H9 (cell line): ENCODE measurements around the gene XPNPEP3. TPM values are rescaled to one million over a fixed set of nuclear protein-coding genes. Genes with fewer than 3 reads are reported as not detected.

ENCODE experiments used
- DNase-seq: peaks from one replicate; pipeline ENCODE4 v3.0.0-alpha.2; 2017
- H2AFZ ChIP-seq: one replicate; pipeline ENCODE4 v1.6.1; 2013; ENCODE audit warnings: mild to moderate bottlenecking, low read length, control low read depth, moderate library complexity
- H2AK5ac ChIP-seq: 2 replicates; pipeline ENCODE4 v1.6.1; 2013; ENCODE audit warnings: low read length, control low read depth, mixed read lengths; ENCODE audit not compliant: insufficient read length
- H2BK120ac ChIP-seq: one replicate; pipeline ENCODE4 v1.6.1; 2013; ENCODE audit warnings: low read depth, mild to moderate bottlenecking, low read length, control low read depth, inconsistent platforms; ENCODE audit not compliant: poor library complexity, severe bottlenecking
- H2BK12ac ChIP-seq: 2 replicates; pipeline ENCODE4 v1.6.1; 2013; ENCODE audit warnings: low read length, control low read depth, mixed read lengths, low read depth; ENCODE audit not compliant: insufficient read length
- H2BK15ac ChIP-seq: 2 replicates; pipeline ENCODE4 v1.6.1; 2013; ENCODE audit warnings: low read depth, low read length, control low read depth
- H2BK20ac ChIP-seq: one replicate; pipeline ENCODE4 v1.6.1; 2013; ENCODE audit warnings: low read depth, mild to moderate bottlenecking, low read length, control low read depth, inconsistent platforms; ENCODE audit not compliant: poor library complexity, severe bottlenecking
- H2BK5ac ChIP-seq: 2 replicates; pipeline ENCODE4 v1.6.1; 2013; ENCODE audit warnings: low read length, control low read depth, mixed read lengths; ENCODE audit not compliant: insufficient read length
- H3K14ac ChIP-seq: 2 replicates; pipeline ENCODE4 v1.6.1; 2013; ENCODE audit warnings: low read length, control low read depth; ENCODE audit not compliant: insufficient read depth
- H3K18ac ChIP-seq: 2 replicates; pipeline ENCODE4 v1.6.1; 2013; ENCODE audit warnings: low read depth, mild to moderate bottlenecking, mixed read lengths, low read length, control low read depth; ENCODE audit not compliant: insufficient read length
- H3K23ac ChIP-seq: 2 replicates; pipeline ENCODE4 v1.6.1; 2013; ENCODE audit warnings: low read length, control low read depth, mixed read lengths, low read depth; ENCODE audit not compliant: insufficient read length
- H3K23me2 ChIP-seq: 2 replicates; pipeline ENCODE4 v1.6.1; 2013; ENCODE audit warnings: low read depth, mild to moderate bottlenecking, mixed read lengths, low read length, control low read depth; ENCODE audit not compliant: insufficient read length, poor library complexity, severe bottlenecking
- H3K27ac ChIP-seq: 2 replicates; pipeline ENCODE4 v1.5.1; 2013; ENCODE audit warnings: low read length, control low read depth, mixed read lengths, low read depth; ENCODE audit not compliant: insufficient read length
- H3K27me3 ChIP-seq: 2 replicates; pipeline ENCODE4 v1.6.1; 2013; ENCODE audit warnings: low read length, control low read depth, inconsistent platforms; ENCODE audit not compliant: insufficient read depth
- H3K4ac ChIP-seq: 2 replicates; pipeline ENCODE4 v1.6.1; 2013; ENCODE audit warnings: low read depth, mild to moderate bottlenecking, control low read depth, inconsistent platforms, low read length, moderate library complexity
- H3K4me1 ChIP-seq: 2 replicates; pipeline ENCODE4 v1.6.1; 2013; ENCODE audit warnings: low read length, control low read depth, inconsistent platforms; ENCODE audit not compliant: insufficient read depth
- H3K4me2 ChIP-seq: 2 replicates; pipeline ENCODE4 v1.6.1; 2013; ENCODE audit warnings: low read length, control low read depth, mixed read lengths; ENCODE audit not compliant: insufficient read length, insufficient read depth
- H3K56ac ChIP-seq: 2 replicates; pipeline ENCODE4 v1.6.1; 2013; ENCODE audit warnings: low read depth, mild to moderate bottlenecking, mixed read lengths, low read length, control low read depth; ENCODE audit not compliant: insufficient read length
- H3K79me1 ChIP-seq: 2 replicates; pipeline ENCODE4 v1.6.1; 2013; ENCODE audit warnings: low read depth, mild to moderate bottlenecking, moderate library complexity, low read length, control low read depth, inconsistent platforms; ENCODE audit not compliant: insufficient read depth, poor library complexity, severe bottlenecking
- H3K79me2 ChIP-seq: 2 replicates; pipeline ENCODE4 v1.6.1; 2013; ENCODE audit warnings: low read length, control low read depth, inconsistent platforms; ENCODE audit not compliant: insufficient read depth
- H3K9ac ChIP-seq: 2 replicates; pipeline ENCODE4 v1.6.1; 2013; ENCODE audit warnings: low read length, control low read depth, mixed read lengths; ENCODE audit not compliant: insufficient read length; ENCODE audit errors: extremely low read depth
- H3K9me3 ChIP-seq: one replicate; pipeline ENCODE4 v1.6.1; 2013; ENCODE audit warnings: low read depth, low read length, inconsistent platforms; ENCODE audit not compliant: control insufficient read depth
- H3T11ph ChIP-seq: one replicate; pipeline ENCODE4 v1.6.1; 2013; ENCODE audit warnings: mild to moderate bottlenecking, low read length, control low read depth, inconsistent platforms
- H4K20me1 ChIP-seq: one replicate; pipeline ENCODE4 v1.6.1; 2013; ENCODE audit not compliant: control insufficient read depth, insufficient read length, insufficient read depth
- H4K5ac ChIP-seq: 2 replicates; pipeline ENCODE4 v1.6.1; 2013; ENCODE audit warnings: low read depth, mild to moderate bottlenecking, mixed read lengths, low read length, control low read depth; ENCODE audit not compliant: insufficient read length
- H4K8ac ChIP-seq: replicated peaks from 2 replicates; pipeline ENCODE4 v1.6.1; 2013; ENCODE audit warnings: low read length, control low read depth, mixed read lengths, low read depth; ENCODE audit not compliant: insufficient read length
- H4K91ac ChIP-seq: 2 replicates; pipeline ENCODE4 v1.6.1; 2013; ENCODE audit warnings: low read depth, mild to moderate bottlenecking, moderate library complexity, mixed read lengths, low read length, control low read depth; ENCODE audit not compliant: insufficient read length
- H3K27ac Mint-ChIP-seq, 3 experiments: 2 replicates in 2 of 3; 3 replicates in 1 of 3; pipeline ENCODE4 v1.8.0; 2020 to 2021; ENCODE audit warnings: mixed read lengths in 3 of 3, mild to moderate bottlenecking in 1 of 3, moderate library complexity in 1 of 3
- H3K27me3 Mint-ChIP-seq: 2 replicates; pipeline ENCODE4 v1.8.0; 2021; ENCODE audit warnings: low read depth, mild to moderate bottlenecking, moderate library complexity, mixed read lengths
- H3K36me3 Mint-ChIP-seq, 3 experiments: 2 replicates in 2 of 3; 3 replicates in 1 of 3; pipeline ENCODE4 v1.8.0; 2020 to 2021; ENCODE audit warnings: low read depth in 3 of 3, mixed read lengths in 3 of 3; ENCODE audit not compliant: insufficient read depth in 1 of 3
- H3K4me1 Mint-ChIP-seq, 2 experiments: 2 replicates each; pipeline ENCODE4 v1.8.0; 2020; ENCODE audit warnings: mixed read lengths in 2 of 2
- H3K4me3 Mint-ChIP-seq, 2 experiments: 2 replicates in 1 of 2; 3 replicates in 1 of 2; pipeline ENCODE4 v1.8.0; 2020 to 2021; ENCODE audit warnings: mild to moderate bottlenecking in 2 of 2, mixed read lengths in 2 of 2, moderate library complexity in 1 of 2
- H3K9me3 Mint-ChIP-seq, 2 experiments: 2 replicates in 1 of 2; 3 replicates in 1 of 2; pipeline ENCODE4 v1.8.0; 2020; ENCODE audit warnings: mild to moderate bottlenecking in 2 of 2, mixed read lengths in 2 of 2, moderate library complexity in 1 of 2
- CTCF ChIP-seq: fragments of 200-600 bp; sonication (generic); conservative IDR thresholded peaks from 3 replicates; pipeline ENCODE4 v1.8.0; 2021; ENCODE audit warnings: antibody characterized with exemption, mild to moderate bottlenecking
- whole genome bisulfite sequencing: extraction: QIAGEN DNeasy Blood & Tissue Kit; methylation state at CpG from one replicate; pipeline ENCODE4 v1.1.7; 2013; ENCODE audit warnings: missing lambda C conversion rate, low lambda C conversion rate, mixed read lengths; ENCODE audit not compliant: insufficient read length; ENCODE audit errors: extremely low coverage; 5-methylcytosine and 5-hydroxymethylcytosine counted together
- total RNA-seq: library from RNA; stranded (reverse); gene quantifications from 2 replicates; pipeline ENCODE4 v1.2.1, GENCODE V29; 2021

Gene XPNPEP3
- total RNA-seq, 1 experiment from 2014 or later, result 18.3 TPM

GRCh38 chr22:40819599-40820140 is 37.3 kb upstream of the XPNPEP3 start:
- Histone ChIP-seq H2BK5ac (no peak overlapping the region), H4K8ac (no peak overlapping the region), H3T11ph (no peak overlapping the region), H3K4ac (no peak overlapping the region), H3K56ac (no peak overlapping the region), H3K4me2 (peak overlapping the region; percentile 87), H3K14ac (no peak overlapping the region; the same call in 1 of the 2 replicates), H2BK15ac (no peak overlapping the region; the same call in 1 of the 2 replicates), H3K27me3 (no peaks in the 10 kb centered on the region), H4K20me1 (no peaks in the 10 kb centered on the region), H4K91ac (no peak overlapping the region), H2BK20ac (no peak overlapping the region), H3K9me3 (no peaks in the 10 kb centered on the region), H3K23me2 (peaks cover 10% of the 10 kb centered on the region), H3K23ac (no peak overlapping the region), H2BK120ac (no peak overlapping the region), H3K9ac (peak overlapping the region; percentile 70), H4K5ac (no peak overlapping the region), H3K27ac (no peak overlapping the region), H3K79me2 (peaks cover 13% of the 10 kb centered on the region; the same call in 1 of the 2 replicates), H3K4me1 (peaks cover 3% of the 10 kb centered on the region; the same call in 1 of the 2 replicates), H3K18ac (no peak overlapping the region), H2AFZ (peak overlapping the region; percentile 94), H3K79me1 (peaks cover 9% of the 10 kb centered on the region), H2AK5ac (no peak overlapping the region), H2BK12ac (no peak overlapping the region)
- no peak for TF ChIP-seq CTCF
- Mint-ChIP-seq H3K4me3 (peak overlapping the region; percentile 75 to 96), H3K27me3 (no peaks in the 10 kb centered on the region; the same call in 1 of the 2 replicates), H3K4me1 (peaks cover 23% of the 10 kb centered on the region in 2 experiments), H3K9me3 (no peaks in the 10 kb centered on the region), H3K27ac (peak overlapping the region; percentile 63 to 91 (median 75); a peak in 6 of 7 replicates), H3K36me3 (peaks cover 0 to 11% (median 5%) of the 10 kb centered on the region in 3 experiments; a peak in 4 of 7 replicates)
- no peak for DNase-seq
- no CpG with 5 or more reads among the region's 4 CpGs for WGBS
